Activated naive CD8-positive, alpha-beta T cell treated with anti-CD3 and anti-CD28 coated beads, Interleukin-2, amount 10 ng/mL, durations not matched to agents 7 days and 5 days (primary cell): Measurements from ENCODE around the gene RPS29. TPM values are rescaled to one million over a fixed set of nuclear protein-coding genes. Genes with fewer than 3 reads are reported as not detected.
"Not testable (repeated sequence)": the region's sequence is repeated elsewhere in the genome, so short reads cannot be mapped to it uniquely, and the experiment has no call there.

Experiments
- ATAC-seq: fragments of 150-1000 bp; cut with Tn5 transposase; one replicate; pipeline ENCODE4 v1.10.0; 2021; ENCODE audit warnings: low read depth, moderate library complexity
- POLR2A ChIA-PET: fragments of 350-600 bp; sonication (Branson Sonifier 250); formaldehyde crosslinking; loops from one replicate; lab custom pipeline; 2021; ENCODE audit warnings: antibody characterized with exemption; lab: Charles Lee
- DNase-seq: peaks from one replicate; pipeline ENCODE4 v3.0.0; 2021
- H3K27ac Mint-ChIP-seq: one replicate; pipeline ENCODE4 v1.8.0; 2022; ENCODE audit warnings: mild to moderate bottlenecking, mixed read lengths
- H3K27me3 Mint-ChIP-seq: one replicate; pipeline ENCODE4 v1.8.0; 2022; ENCODE audit warnings: mild to moderate bottlenecking, moderate library complexity, mixed read lengths
- H3K36me3 Mint-ChIP-seq: one replicate; pipeline ENCODE4 v1.8.0; 2021; ENCODE audit warnings: mild to moderate bottlenecking, mixed read lengths
- H3K4me1 Mint-ChIP-seq: one replicate; pipeline ENCODE4 v1.8.0; 2021; ENCODE audit warnings: mixed read lengths
- H3K4me3 Mint-ChIP-seq: one replicate; pipeline ENCODE4 v1.8.0; 2022; ENCODE audit warnings: mild to moderate bottlenecking, moderate library complexity, mixed read lengths
- H3K9me3 Mint-ChIP-seq: one replicate; pipeline ENCODE4 v1.8.0; 2021; ENCODE audit warnings: mixed read lengths
- total RNA-seq, 2 experiments: library from RNA; stranded (reverse); gene quantifications; one replicate each; pipeline ENCODE4 v1.2.3, GENCODE V29; 2021

The RPS29 gene
- total RNA-seq, 2 experiments from 2014 or later: 1,762 to 1,786 TPM

DNA sequence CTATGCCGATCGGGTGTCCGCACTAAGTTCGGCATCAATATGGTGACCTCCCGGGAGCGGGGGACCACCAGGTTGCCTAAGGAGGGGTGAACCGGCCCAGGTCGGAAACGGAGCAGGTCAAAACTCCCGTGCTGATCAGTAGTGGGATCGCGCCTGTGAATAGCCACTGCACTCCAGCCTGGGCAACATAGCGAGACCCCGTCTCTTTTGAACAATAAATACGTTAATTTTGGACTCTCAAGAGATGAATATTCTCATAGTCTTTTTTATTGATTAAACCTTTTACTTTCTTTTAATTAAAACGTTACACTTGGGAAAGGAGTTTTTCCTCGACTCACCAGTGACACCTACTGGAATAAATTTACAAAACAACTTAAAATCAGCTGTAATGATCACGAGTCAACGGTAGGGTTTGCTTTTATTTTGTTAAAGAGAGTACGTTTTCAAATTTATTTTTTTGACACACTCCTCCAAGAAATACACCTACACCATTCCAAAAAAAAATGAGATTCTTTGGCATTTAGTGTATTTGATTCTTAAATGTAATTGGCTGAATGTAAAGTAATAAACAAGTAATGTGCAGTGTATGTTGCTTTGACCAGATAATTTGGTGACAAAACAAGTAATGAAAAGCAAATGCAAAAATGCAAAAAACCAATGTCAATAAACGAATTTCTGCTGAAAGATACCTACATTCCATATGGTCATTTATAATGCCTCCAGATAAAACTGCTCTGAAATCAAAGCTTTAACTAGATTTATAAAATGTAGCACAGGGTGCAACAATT lies 687 bp upstream of the RPS29 start:
- H3K4me1 Mint-ChIP-seq: peaks cover 35% of the 10 kb centered on the region
- ATAC-seq (no peak), DNase-seq (no peak)
- POLR2A ChIA-PET: interaction anchor here (0.5 to 5.1 kb wide), 19 partner anchors 8 to 1235 kb away, joined by 3 to 79 read pairs (median 6); partner anchors contain the start of genes DNAAF2, KLHDC2, LRR1 and MGAT2
- H3K9me3 Mint-ChIP-seq: no peaks in the 10 kb centered on the region
- H3K27ac Mint-ChIP-seq: peak overlapping the region; percentile 99
- H3K4me3 Mint-ChIP-seq: peak overlapping the region; percentile 94
- H3K27me3 Mint-ChIP-seq: no peaks in the 10 kb centered on the region
- H3K36me3 Mint-ChIP-seq: peaks cover 36% of the 10 kb centered on the region

DNA sequence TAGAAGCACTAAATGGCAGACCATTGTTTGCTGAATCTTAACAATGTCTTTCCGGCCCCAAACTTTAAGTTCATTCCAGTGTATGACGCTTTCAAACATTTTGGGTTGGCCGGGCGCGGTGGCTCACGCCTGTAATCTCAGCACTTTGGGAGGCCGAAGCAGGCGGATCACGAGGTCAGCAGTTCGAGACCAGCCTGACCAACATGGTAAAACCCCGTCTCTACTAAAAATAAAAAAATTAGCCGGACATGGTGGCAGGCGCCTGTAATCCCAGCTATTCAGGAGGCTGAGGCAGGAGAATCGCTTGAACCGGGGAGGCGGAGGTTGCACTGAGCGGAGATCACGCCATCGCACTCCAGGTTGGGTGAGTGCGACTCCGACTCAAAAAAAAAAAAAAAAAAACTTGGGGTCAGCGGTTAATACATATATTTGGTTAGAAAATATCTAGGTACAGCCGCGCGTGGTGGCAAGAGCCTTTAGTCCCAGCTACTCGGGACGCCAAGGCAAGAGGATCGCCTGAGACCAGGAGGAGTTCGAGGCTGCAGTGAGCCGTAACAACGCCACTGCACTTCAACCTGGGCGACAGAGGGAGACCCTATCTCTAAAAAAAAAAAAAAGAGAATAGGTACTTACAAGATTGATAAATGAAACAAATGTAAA lies 1.1 kb downstream of the RPS29 start:
- POLR2A ChIA-PET: interaction anchor here (0.7 to 5.1 kb wide), 10 partner anchors 13 to 646 kb away, joined by 3 to 79 read pairs (median 12); partner anchors contain the start of genes DNAAF2, KLHDC2, LRR1 and MGAT2
- H3K4me3 Mint-ChIP-seq: peak overlapping the region; percentile 94
- not testable (repeated sequence) for H3K9me3 Mint-ChIP-seq, ATAC-seq, H3K27me3 Mint-ChIP-seq, DNase-seq
- H3K27ac Mint-ChIP-seq: peak overlapping the region; percentile 99
- peaks cover 44% of the 10 kb centered on the region for H3K36me3 Mint-ChIP-seq
- H3K4me1 Mint-ChIP-seq: peaks cover 45% of the 10 kb centered on the region

DNA sequence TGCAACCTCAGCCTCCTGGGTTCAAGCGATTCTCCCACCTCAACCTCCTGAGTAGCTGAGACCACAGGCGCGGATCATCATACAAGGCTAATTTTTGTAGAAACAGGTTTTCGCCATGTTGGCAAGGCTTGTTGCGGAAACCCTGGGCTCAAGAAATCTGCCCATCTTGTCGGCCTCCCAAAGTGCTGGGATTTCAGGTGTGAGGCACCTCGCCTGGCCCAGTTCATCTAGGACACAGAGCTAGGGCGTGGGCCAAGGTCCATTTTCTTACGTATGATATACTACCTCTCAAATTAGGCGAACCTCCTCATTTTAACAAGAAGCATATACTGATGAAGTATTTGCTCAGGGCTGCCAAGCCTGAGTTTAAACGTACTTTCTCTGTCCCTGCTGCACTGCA lies 2.1 kb downstream of the RPS29 start:
- Mint-ChIP-seq H3K27me3 (no peaks in the 10 kb centered on the region), H3K4me3 (peak overlapping the region; percentile 94), H3K36me3 (peaks cover 51% of the 10 kb centered on the region), H3K27ac (peak overlapping the region; percentile 99), H3K4me1 (peaks cover 53% of the 10 kb centered on the region), H3K9me3 (no peaks in the 10 kb centered on the region)
- DNase-seq (no peak), ATAC-seq (no peak)
- POLR2A ChIA-PET: interaction anchor here (5.1 kb wide), 1 partner anchor 37 kb away, joined by 57 read pairs; the partner anchor contains the start of genes MGAT2 and RPL36AL

DNA sequence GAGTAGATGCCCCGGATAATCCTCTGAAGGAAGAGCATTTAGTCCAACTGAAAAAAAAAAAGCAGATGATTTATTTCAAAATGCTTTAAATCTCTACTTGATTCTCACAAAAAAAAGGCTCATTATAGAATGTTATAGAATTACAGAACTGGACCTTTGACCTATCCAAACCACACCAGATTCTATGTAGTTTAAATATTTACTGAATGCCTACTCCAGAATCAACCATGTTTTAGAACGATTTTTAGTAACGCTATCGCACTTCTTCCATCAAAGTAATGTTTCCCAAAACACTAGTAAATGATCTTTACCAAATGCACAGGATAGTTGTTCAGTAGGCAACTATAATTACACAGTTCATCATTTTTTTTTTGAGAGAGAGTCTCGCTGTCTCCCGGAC lies 2.6 kb downstream of the RPS29 start:
- Mint-ChIP-seq H3K9me3 (no peaks in the 10 kb centered on the region), H3K27me3 (no peaks in the 10 kb centered on the region), H3K36me3 (peaks cover 54% of the 10 kb centered on the region), H3K4me1 (peaks cover 56% of the 10 kb centered on the region), H3K4me3 (peak overlapping the region; percentile 94), H3K27ac (peak overlapping the region; percentile 70)
- POLR2A ChIA-PET: interaction anchor here (1.1 to 5.1 kb wide), 2 partner anchors 15 to 37 kb away, joined by 3 to 57 read pairs; partner anchors contain the start of genes LRR1, MGAT2 and RPL36AL
- no peak for ATAC-seq
- DNase-seq: no peak

DNA sequence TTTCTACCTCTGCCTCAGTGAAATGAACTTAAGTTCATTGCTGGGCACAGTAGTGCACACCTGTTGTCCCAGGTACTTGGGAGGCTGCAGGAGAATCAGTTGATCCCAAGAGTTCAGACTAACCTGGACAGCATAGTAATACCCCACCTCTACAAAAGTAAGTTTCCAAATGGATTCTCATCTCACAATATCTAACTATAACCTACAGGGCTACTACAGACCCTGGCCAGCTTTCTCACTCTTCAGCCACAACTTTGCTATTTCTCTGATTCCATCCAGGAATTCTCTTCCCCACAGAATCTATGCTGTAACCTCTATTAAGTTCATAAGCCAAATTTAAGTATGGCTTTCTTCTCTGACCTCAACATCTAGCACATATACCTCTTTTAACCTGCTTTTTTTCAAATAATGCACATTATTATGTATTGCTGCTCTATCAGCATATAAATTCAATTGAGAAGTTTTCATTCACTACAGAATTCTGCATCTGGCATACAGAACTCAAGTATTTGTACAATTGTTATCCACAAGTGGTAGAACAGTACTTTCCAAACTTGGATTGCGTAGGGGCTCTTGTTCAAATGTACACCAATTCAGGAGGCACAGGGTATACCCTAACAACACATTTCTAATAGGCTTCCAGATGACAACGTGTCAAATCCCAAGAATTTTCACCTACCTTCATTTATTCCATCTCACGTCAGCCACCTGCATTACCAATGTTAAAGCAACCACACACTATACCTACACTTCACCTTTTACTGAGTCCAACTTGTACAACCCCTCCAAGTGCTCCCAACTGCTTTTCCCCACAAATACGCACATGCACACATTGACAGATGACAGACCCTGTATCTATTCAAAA lies 3.8 kb downstream of the RPS29 start:
- H3K4me3 Mint-ChIP-seq: no peak overlapping the region
- H3K9me3 Mint-ChIP-seq: no peaks in the 10 kb centered on the region
- H3K36me3 Mint-ChIP-seq: peaks cover 62% of the 10 kb centered on the region
- H3K27me3 Mint-ChIP-seq: no peaks in the 10 kb centered on the region
- DNase-seq (no peak), ATAC-seq (no peak)
- POLR2A ChIA-PET: interaction anchor here (1.1 kb wide), 1 partner anchor 16 kb away, joined by 3 read pairs; the partner anchor contains the start of gene LRR1
- H3K4me1 Mint-ChIP-seq: peaks cover 58% of the 10 kb centered on the region
- H3K27ac Mint-ChIP-seq: peak overlapping the region; percentile 30

DNA sequence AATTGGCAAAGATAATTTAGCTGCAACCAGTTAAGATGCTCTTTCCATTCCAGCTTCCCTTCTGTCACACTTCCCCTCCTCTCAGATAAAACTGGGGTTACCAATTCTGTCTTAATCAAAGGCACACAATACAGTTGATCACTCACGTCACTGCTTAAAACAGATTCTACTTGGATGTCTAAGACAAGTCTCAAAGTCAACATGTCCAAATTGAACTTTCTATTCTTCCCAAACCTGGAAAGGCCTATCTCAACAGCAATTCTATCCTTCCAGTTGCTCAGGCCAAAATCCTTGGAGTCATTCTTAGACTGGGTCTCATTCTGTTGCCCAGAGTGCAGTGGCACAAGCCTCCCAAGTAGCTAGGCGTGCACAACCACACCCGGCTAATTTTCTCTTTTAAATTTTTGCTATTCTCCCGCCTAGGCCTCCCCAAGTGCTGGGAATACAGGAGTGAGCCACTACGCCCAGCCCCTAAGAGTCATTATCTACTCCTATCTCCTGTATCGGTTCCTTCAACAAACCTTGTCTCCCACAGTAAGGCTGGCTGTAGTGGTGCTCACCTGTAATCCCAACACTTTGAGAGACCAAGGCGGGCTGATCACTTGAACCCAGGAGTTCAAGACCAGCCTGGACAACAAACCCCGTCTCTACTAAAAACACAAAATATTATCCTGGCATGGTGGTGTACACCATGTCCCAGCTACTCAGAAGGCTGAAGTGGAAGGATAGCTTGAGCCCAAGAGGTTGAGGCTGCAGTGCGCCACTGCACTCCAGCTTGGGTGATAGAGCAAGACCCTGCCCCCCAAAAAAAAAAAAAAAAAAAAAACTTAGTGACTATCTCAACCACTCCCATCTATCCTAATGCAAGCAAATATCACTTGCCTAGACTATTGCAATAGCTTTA lies 4.7 kb downstream of the RPS29 start:
- POLR2A ChIA-PET: no interaction called here
- no peak for DNase-seq
- Mint-ChIP-seq H3K36me3 (peaks cover 69% of the 10 kb centered on the region), H3K4me1 (peaks cover 52% of the 10 kb centered on the region), H3K27ac (peak overlapping the region; percentile 23), H3K4me3 (no peak overlapping the region), H3K9me3 (no peaks in the 10 kb centered on the region), H3K27me3 (no peaks in the 10 kb centered on the region)
- no peak for ATAC-seq

DNA sequence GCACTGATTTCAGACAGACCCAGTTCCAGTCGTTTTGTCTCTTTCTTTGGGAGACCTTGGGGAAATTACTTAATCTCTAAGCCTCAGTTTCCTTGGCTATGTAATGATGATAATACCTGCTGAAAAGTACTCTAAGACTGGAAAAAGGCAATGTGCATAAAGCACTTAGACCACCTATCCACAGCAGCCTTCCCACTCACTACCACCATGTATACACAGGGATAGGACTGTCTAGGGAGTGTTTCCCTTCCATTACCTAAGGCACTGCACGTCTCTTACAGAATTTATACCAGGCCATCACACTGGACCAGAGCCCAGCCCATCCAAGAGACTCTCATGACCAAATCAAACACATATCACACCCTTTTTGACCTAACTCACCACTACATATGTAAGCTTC lies 6.3 kb downstream of the RPS29 start:
- DNase-seq (no peak), ATAC-seq (no peak)
- peaks cover 72% of the 10 kb centered on the region for H3K36me3 Mint-ChIP-seq
- no peaks in the 10 kb centered on the region for H3K9me3 Mint-ChIP-seq
- no peak overlapping the region for H3K4me3 Mint-ChIP-seq
- peak overlapping the region; percentile 19 for H3K27ac Mint-ChIP-seq
- no peaks in the 10 kb centered on the region for H3K27me3 Mint-ChIP-seq
- peaks cover 48% of the 10 kb centered on the region for H3K4me1 Mint-ChIP-seq
- POLR2A ChIA-PET: no interaction called here

DNA sequence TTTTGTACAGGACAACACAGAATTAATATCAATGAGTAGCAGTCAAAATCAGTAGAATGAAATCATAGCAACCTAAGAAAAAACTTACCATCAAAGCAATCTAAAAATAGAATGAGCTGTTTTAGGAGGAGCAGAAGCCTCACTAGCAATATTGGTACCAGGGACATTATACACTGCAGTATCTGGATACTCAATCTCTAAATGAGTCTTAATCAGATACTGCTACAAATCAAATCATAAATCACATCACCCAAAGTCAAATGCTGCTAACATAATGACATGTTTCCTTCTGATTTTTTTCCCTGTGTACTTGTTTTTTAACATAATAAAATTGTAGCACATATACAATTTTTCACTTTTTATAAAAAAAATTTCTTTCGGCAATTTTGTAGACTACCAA lies 8.0 kb downstream of the RPS29 start:
- Mint-ChIP-seq H3K4me3 (no peak overlapping the region), H3K36me3 (peaks cover 69% of the 10 kb centered on the region), H3K27ac (no peak overlapping the region), H3K27me3 (no peaks in the 10 kb centered on the region), H3K4me1 (peaks cover 34% of the 10 kb centered on the region), H3K9me3 (peaks cover 2% of the 10 kb centered on the region)
- ATAC-seq: no peak
- DNase-seq: no peak
- POLR2A ChIA-PET: interaction anchor here (0.5 to 0.7 kb wide), 2 partner anchors 10 to 330 kb away, joined by 3 read pairs; no protein-coding TSS in a partner anchor

DNA sequence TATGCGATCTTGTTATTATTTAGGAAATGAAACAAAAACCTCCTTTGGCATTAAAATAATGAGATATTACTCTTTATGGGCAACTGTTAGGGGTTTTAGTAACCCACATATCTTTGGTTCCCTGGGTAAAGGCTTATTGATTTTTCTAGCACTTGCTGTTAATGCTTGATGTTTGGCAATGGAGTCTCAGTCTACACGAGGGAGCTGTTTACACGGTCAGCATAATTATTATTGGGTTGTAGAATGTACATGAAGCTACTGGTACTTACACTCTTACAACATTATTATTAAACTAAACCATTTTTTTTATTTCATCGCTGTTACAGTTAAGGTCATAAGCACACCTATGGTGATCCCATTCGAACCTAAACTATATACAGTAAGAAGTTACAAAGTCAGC lies 12.1 kb downstream of the RPS29 start:
- H3K36me3 Mint-ChIP-seq: peaks cover 64% of the 10 kb centered on the region
- ATAC-seq: no peak
- H3K27ac Mint-ChIP-seq: no peak overlapping the region
- POLR2A ChIA-PET: no interaction called here
- DNase-seq: no peak
- no peak overlapping the region for H3K4me3 Mint-ChIP-seq
- peaks cover 9% of the 10 kb centered on the region for H3K4me1 Mint-ChIP-seq
- H3K27me3 Mint-ChIP-seq: no peaks in the 10 kb centered on the region
- H3K9me3 Mint-ChIP-seq: peaks cover 4% of the 10 kb centered on the region

DNA sequence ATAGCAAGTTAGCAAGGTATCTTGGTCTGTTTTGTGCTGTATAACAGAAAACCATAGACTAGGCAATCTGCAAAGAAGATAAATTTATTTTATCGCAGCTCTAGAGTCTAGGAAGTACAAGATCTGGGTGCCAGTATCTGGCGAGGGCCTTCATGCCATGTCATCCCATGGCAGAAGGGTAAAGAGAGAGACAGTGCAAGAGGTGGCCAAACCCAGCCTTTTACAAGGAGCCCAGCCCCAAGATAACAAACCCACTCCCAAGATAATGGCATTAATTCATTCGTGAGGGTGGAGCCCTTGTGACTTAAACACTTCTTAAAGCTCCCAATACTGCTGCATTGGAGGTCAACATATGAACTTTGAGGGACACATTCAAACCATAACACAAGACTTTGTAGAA lies 16.9 kb downstream of the RPS29 start:
- no peak overlapping the region for H3K4me3 Mint-ChIP-seq
- ATAC-seq (no peak), DNase-seq (no peak)
- peaks cover 34% of the 10 kb centered on the region for H3K36me3 Mint-ChIP-seq
- POLR2A ChIA-PET: no interaction called here
- H3K9me3 Mint-ChIP-seq: peaks cover 3% of the 10 kb centered on the region
- no peak overlapping the region for H3K27ac Mint-ChIP-seq
- no peaks in the 10 kb centered on the region for H3K4me1 Mint-ChIP-seq
- H3K27me3 Mint-ChIP-seq: no peaks in the 10 kb centered on the region

DNA sequence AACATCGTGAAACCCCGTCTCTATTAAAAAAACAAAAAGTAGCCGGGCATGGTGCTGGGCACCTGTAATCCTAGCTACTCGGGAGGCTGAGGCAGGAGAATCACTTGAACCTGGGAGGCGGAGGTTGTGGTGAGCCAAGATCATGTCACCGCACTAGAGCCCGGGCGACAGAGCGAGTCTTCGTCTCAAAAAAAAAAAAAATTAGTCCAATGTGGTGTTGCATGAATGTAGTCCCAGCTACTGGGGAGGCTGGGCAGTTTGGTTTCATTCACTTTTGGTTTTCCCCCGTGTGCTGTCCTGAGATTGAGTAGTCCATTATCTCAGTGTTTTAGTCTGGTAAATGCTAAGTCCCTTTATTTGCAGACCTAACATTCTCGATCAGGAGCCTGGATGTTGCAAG lies 19.5 kb downstream of the RPS29 start:
- Mint-ChIP-seq H3K4me1 (no peaks in the 10 kb centered on the region), H3K36me3 (peaks cover 14% of the 10 kb centered on the region), H3K4me3 (no peak overlapping the region), H3K9me3 (peaks cover 3% of the 10 kb centered on the region), H3K27me3 (no peaks in the 10 kb centered on the region), H3K27ac (no peak overlapping the region)
- DNase-seq (no peak), ATAC-seq (no peak)
- POLR2A ChIA-PET: no interaction called here
